Measurements from ENCODE around the gene SSTR3. TPM values are rescaled to one million over a fixed set of nuclear protein-coding genes. Genes with fewer than 3 reads are reported as not detected.

SSTR3 gene
- total and polyA plus RNA-seq, 2 experiments from 2014 or later: not detected

GRCh38 chr22:37179126-37179470, 33.2 kb downstream of the SSTR3 start:
- peaks cover 16% of the 10 kb centered on the region for H3K4me1 ChIP-seq (ENCODE audit: insufficient read depth)
- no peaks in the 10 kb centered on the region for H3K79me2 ChIP-seq (ENCODE audit: insufficient read depth)
- no peak for DNase-seq
- H2AFZ ChIP-seq: no peak overlapping the region
- H3K27ac ChIP-seq: no peak overlapping the region
- no peak overlapping the region for H3K4me2 ChIP-seq (ENCODE audit: unreplicated experiment)
- no peaks in the 10 kb centered on the region for H3K9me3 ChIP-seq (ENCODE audit: low read depth)
- no peak overlapping the region for H3K9ac ChIP-seq
- WGBS, 2 experiments (ENCODE audit: low coverage in 1 of 2, low lambda C conversion rate in 2 of 2, missing lambda C conversion rate in 2 of 2): 89% methylated on average over 10 of the region's 10 CpGs
- H3K27me3 ChIP-seq (replicated peaks; ENCODE audit: insufficient read depth): no peaks in the 10 kb centered on the region
- in situ Hi-C loops (cut with MboI): no loop called here
- no peaks in the 10 kb centered on the region for H4K20me1 ChIP-seq (ENCODE audit: insufficient read depth)
- H3K9me2 ChIP-seq (ENCODE audit: insufficient read depth): no peaks in the 10 kb centered on the region
- TF ChIP-seq EZH2 (IDR thresholded peaks at IDR 0.05; ENCODE audit: insufficient read depth, poor library complexity, severe bottlenecking) (no peak), EZH2phosphoT487 (IDR thresholded peaks at IDR 0.05; ENCODE audit: insufficient read depth, low read depth) (no peak)
- H3F3A ChIP-seq (ENCODE audit: insufficient read depth): peaks cover 5% of the 10 kb centered on the region; the same call in 1 of the 2 replicates
- H3K36me3 ChIP-seq (ENCODE audit: low read depth): no peaks in the 10 kb centered on the region
- H3K4me3 ChIP-seq: no peak overlapping the region

GRCh38 chr22:37178350-37179125, 33.7 kb downstream of the SSTR3 start:
- in situ Hi-C loops (cut with MboI): no loop called here
- Histone ChIP-seq H2AFZ (no peak overlapping the region), H3K36me3 (ENCODE audit: low read depth) (no peaks in the 10 kb centered on the region), H3K9me3 (ENCODE audit: low read depth) (no peaks in the 10 kb centered on the region), H3K27ac (no peak overlapping the region), H3K79me2 (ENCODE audit: insufficient read depth) (no peaks in the 10 kb centered on the region), H3K9ac (no peak overlapping the region), H3K27me3 (replicated peaks; ENCODE audit: insufficient read depth) (no peaks in the 10 kb centered on the region), H4K20me1 (ENCODE audit: insufficient read depth) (no peaks in the 10 kb centered on the region), H3K4me3 (no peak overlapping the region), H3K4me1 (ENCODE audit: insufficient read depth) (peaks cover 16% of the 10 kb centered on the region), H3K9me2 (ENCODE audit: insufficient read depth) (no peaks in the 10 kb centered on the region), H3K4me2 (ENCODE audit: unreplicated experiment) (no peak overlapping the region), H3F3A (ENCODE audit: insufficient read depth) (peaks cover 7% of the 10 kb centered on the region; the same call in 1 of the 2 replicates)
- TF ChIP-seq EZH2 (IDR thresholded peaks at IDR 0.05; ENCODE audit: insufficient read depth, poor library complexity, severe bottlenecking) (no peak), EZH2phosphoT487 (IDR thresholded peaks at IDR 0.05; ENCODE audit: insufficient read depth, low read depth) (no peak)
- 53 to 59% methylated on average over 17 of the region's 17 CpGs for WGBS, 2 experiments (ENCODE audit: low coverage in 1 of 2, low lambda C conversion rate in 2 of 2, missing lambda C conversion rate in 2 of 2)
- peak; percentile 11 for DNase-seq

GRCh38 chr22:37177755-37178154, 34.5 kb downstream of the SSTR3 start:
- Histone ChIP-seq H3K36me3 (ENCODE audit: low read depth) (no peaks in the 10 kb centered on the region), H3K4me2 (ENCODE audit: unreplicated experiment) (no peak overlapping the region), H3K9me3 (ENCODE audit: low read depth) (no peaks in the 10 kb centered on the region), H3K9me2 (ENCODE audit: insufficient read depth) (no peaks in the 10 kb centered on the region), H3K9ac (no peak overlapping the region), H3K27me3 (replicated peaks; ENCODE audit: insufficient read depth) (no peaks in the 10 kb centered on the region), H3K4me3 (no peak overlapping the region), H3K79me2 (ENCODE audit: insufficient read depth) (no peaks in the 10 kb centered on the region), H3F3A (ENCODE audit: insufficient read depth) (peaks cover 7% of the 10 kb centered on the region; the same call in 1 of the 2 replicates), H3K27ac (no peak overlapping the region), H4K20me1 (ENCODE audit: insufficient read depth) (no peaks in the 10 kb centered on the region), H2AFZ (no peak overlapping the region), H3K4me1 (ENCODE audit: insufficient read depth) (peaks cover 16% of the 10 kb centered on the region)
- DNase-seq: no peak
- 97 to 99% methylated on average over 3 of the region's 3 CpGs for WGBS, 2 experiments (ENCODE audit: low coverage in 1 of 2, low lambda C conversion rate in 2 of 2, missing lambda C conversion rate in 2 of 2)
- in situ Hi-C loops (cut with MboI): no loop called here
- TF ChIP-seq EZH2phosphoT487 (IDR thresholded peaks at IDR 0.05; ENCODE audit: insufficient read depth, low read depth) (no peak), EZH2 (IDR thresholded peaks at IDR 0.05; ENCODE audit: insufficient read depth, poor library complexity, severe bottlenecking) (no peak)

GRCh38 chr22:37177221-37177620, 35.1 kb downstream of the SSTR3 start:
- Histone ChIP-seq H3K79me2 (ENCODE audit: insufficient read depth) (no peaks in the 10 kb centered on the region), H2AFZ (peak overlapping the region; percentile 80), H3K9me3 (ENCODE audit: low read depth) (no peaks in the 10 kb centered on the region), H3K4me3 (no peak overlapping the region), H3F3A (ENCODE audit: insufficient read depth) (peaks cover 7% of the 10 kb centered on the region; the same call in 1 of the 2 replicates), H3K27ac (peak overlapping the region; percentile 61), H3K4me2 (ENCODE audit: unreplicated experiment) (peak overlapping the region; percentile 71), H3K9ac (peak overlapping the region; percentile 72), H4K20me1 (ENCODE audit: insufficient read depth) (no peaks in the 10 kb centered on the region), H3K9me2 (ENCODE audit: insufficient read depth) (no peaks in the 10 kb centered on the region), H3K27me3 (replicated peaks; ENCODE audit: insufficient read depth) (no peaks in the 10 kb centered on the region), H3K36me3 (ENCODE audit: low read depth) (no peaks in the 10 kb centered on the region), H3K4me1 (ENCODE audit: insufficient read depth) (peaks cover 16% of the 10 kb centered on the region)
- WGBS, 2 experiments (ENCODE audit: low coverage in 1 of 2, low lambda C conversion rate in 2 of 2, missing lambda C conversion rate in 2 of 2): 22 to 48% methylated on average over 3 to 5 of the region's 5 CpGs
- no peak for DNase-seq
- in situ Hi-C loops (cut with MboI): no loop called here
- TF ChIP-seq EZH2 (IDR thresholded peaks at IDR 0.05; ENCODE audit: insufficient read depth, poor library complexity, severe bottlenecking): no peak

All from GM23248 (cell line).